ENCODE measurements around the gene NPLOC4.

Gene NPLOC4

DNA sequence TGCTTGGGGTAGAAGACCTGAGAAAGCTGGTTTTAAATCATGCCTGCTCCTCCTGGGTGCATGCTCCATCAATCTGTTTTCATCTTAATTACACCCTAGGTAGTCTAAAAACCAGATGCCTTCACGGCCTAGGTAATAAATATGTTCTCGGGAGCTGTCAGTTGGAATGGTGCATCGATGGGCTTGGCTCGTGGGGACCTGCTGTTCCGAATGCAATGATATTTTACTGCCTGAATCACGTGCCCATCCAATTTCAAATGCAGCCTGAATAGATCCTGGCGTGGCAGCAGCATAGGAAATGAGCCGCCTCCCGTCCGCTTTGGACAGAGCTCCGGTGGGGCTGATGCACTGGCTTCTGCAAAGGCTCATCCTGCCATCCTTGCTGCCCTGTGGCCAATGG is 65.9 kb downstream of the NPLOC4 start:
- H3K27ac ChIP-seq (replicated peaks) = no peak overlapping the region
- no peak for DNase-seq (ENCODE audit: low read depth in 1 of 2, low spot score in 1 of 2)
- H3K27me3 ChIP-seq (ENCODE audit: insufficient read depth, poor library complexity, severe bottlenecking) = no peaks in the 10 kb centered on the region
- TF ChIP-seq, protein P1, sequence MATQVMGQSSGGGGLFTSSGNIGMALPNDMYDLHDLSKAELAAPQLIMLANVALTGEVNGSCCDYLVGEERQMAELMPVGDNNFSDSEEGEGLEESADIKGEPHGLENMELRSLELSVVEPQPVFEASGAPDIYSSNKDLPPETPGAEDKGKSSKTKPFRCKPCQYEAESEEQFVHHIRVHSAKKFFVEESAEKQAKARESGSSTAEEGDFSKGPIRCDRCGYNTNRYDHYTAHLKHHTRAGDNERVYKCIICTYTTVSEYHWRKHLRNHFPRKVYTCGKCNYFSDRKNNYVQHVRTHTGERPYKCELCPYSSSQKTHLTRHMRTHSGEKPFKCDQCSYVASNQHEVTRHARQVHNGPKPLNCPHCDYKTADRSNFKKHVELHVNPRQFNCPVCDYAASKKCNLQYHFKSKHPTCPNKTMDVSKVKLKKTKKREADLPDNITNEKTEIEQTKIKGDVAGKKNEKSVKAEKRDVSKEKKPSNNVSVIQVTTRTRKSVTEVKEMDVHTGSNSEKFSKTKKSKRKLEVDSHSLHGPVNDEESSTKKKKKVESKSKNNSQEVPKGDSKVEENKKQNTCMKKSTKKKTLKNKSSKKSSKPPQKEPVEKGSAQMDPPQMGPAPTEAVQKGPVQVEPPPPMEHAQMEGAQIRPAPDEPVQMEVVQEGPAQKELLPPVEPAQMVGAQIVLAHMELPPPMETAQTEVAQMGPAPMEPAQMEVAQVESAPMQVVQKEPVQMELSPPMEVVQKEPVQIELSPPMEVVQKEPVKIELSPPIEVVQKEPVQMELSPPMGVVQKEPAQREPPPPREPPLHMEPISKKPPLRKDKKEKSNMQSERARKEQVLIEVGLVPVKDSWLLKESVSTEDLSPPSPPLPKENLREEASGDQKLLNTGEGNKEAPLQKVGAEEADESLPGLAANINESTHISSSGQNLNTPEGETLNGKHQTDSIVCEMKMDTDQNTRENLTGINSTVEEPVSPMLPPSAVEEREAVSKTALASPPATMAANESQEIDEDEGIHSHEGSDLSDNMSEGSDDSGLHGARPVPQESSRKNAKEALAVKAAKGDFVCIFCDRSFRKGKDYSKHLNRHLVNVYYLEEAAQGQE (IDR thresholded peaks at IDR 0.05; ENCODE audit: insufficient replicate concordance, low read depth) = no peak
- TF ChIP-seq SPI1 (IDR thresholded peaks at IDR 0.05; ENCODE audit: borderline replicate concordance, low read depth) (no peak), POLR2AphosphoS5 (IDR thresholded peaks at IDR 0.05; ENCODE audit: low read depth) (no peak), GABPA (IDR thresholded peaks at IDR 0.05; ENCODE audit: low read depth) (no peak)
- TF ChIP-seq, protein P2, sequence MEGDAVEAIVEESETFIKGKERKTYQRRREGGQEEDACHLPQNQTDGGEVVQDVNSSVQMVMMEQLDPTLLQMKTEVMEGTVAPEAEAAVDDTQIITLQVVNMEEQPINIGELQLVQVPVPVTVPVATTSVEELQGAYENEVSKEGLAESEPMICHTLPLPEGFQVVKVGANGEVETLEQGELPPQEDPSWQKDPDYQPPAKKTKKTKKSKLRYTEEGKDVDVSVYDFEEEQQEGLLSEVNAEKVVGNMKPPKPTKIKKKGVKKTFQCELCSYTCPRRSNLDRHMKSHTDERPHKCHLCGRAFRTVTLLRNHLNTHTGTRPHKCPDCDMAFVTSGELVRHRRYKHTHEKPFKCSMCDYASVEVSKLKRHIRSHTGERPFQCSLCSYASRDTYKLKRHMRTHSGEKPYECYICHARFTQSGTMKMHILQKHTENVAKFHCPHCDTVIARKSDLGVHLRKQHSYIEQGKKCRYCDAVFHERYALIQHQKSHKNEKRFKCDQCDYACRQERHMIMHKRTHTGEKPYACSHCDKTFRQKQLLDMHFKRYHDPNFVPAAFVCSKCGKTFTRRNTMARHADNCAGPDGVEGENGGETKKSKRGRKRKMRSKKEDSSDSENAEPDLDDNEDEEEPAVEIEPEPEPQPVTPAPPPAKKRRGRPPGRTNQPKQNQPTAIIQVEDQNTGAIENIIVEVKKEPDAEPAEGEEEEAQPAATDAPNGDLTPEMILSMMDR (IDR thresholded peaks at IDR 0.05; ENCODE audit: insufficient read depth, low read length) = no peak
- no peak overlapping the region for H3K4me3 ChIP-seq (replicated peaks; ENCODE audit: insufficient read depth, low read length)

DNA sequence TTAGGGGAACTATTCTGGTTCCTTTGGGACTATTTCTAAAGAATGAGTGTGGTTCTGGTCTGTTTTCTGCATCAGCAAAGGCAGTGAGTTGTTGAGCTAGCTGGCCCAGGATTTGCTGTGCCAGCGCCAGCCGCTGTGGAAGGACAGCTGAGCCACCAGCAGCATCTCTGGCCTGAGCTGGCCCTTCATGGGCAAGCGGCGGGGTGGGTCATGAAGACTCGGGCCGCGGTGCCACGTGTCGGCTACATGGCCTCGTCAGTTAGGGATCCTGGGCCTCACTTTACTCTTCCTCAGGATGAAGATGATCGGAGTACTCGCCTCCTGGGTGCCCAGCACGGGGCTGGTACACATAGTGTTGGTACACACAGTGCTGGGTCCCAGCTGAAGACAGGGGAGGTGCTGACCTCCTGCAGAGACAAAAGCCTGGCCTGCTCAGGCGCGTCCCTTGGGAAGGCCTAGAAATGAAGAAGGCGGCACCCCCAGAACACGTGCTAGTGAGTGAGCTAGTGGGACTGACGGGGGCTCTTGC is 66.9 kb downstream of the NPLOC4 start:
- Histone ChIP-seq H3K27ac (replicated peaks) (no peak overlapping the region), H3K27me3 (ENCODE audit: insufficient read depth, poor library complexity, severe bottlenecking) (no peaks in the 10 kb centered on the region), H3K4me3 (replicated peaks; ENCODE audit: insufficient read depth, low read length) (no peak overlapping the region)
- TF ChIP-seq GABPA (IDR thresholded peaks at IDR 0.05; ENCODE audit: low read depth) (no peak), SPI1 (IDR thresholded peaks at IDR 0.05; ENCODE audit: borderline replicate concordance, low read depth) (no peak), POLR2AphosphoS5 (IDR thresholded peaks at IDR 0.05; ENCODE audit: low read depth) (no peak)
- TF ChIP-seq, protein P2 (IDR thresholded peaks at IDR 0.05; ENCODE audit: insufficient read depth, low read length) = no peak
- TF ChIP-seq, protein P1 (IDR thresholded peaks at IDR 0.05; ENCODE audit: insufficient replicate concordance, low read depth) = no peak
- DNase-seq (ENCODE audit: low read depth in 1 of 2, low spot score in 1 of 2) = no peak

DNA sequence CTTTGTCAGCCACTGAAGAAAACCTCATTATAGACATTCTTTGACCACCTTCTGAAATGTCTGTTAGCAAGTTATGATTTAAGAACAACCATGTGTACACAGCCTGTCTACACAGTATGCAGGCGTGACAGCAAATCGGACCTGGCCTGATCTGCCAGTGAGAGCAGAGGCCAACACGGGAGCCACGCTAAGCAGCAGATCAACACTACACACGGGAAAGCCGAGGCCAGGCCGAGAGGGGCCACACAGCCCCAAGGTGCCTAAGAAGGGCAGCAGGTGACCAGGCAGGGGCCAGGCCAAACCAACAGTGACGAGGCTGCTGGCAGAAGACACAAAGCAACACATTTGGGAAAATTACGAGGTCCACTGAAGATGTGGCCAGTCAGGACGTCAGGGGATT is 68.5 kb downstream of the NPLOC4 start:
- DNase-seq (ENCODE audit: low read depth in 1 of 2, low spot score in 1 of 2) = no peak
- TF ChIP-seq GABPA (IDR thresholded peaks at IDR 0.05; ENCODE audit: low read depth) = no peak
- no peak for TF ChIP-seq POLR2AphosphoS5 (IDR thresholded peaks at IDR 0.05; ENCODE audit: low read depth)
- no peak for TF ChIP-seq SPI1 (IDR thresholded peaks at IDR 0.05; ENCODE audit: borderline replicate concordance, low read depth)
- TF ChIP-seq, protein P1 (IDR thresholded peaks at IDR 0.05; ENCODE audit: insufficient replicate concordance, low read depth) = no peak
- TF ChIP-seq, protein P2 (IDR thresholded peaks at IDR 0.05; ENCODE audit: insufficient read depth, low read length) = no peak
- no peak overlapping the region for H3K27ac ChIP-seq (replicated peaks)
- H3K4me3 ChIP-seq (replicated peaks; ENCODE audit: insufficient read depth, low read length) = no peak overlapping the region
- H3K27me3 ChIP-seq (ENCODE audit: insufficient read depth, poor library complexity, severe bottlenecking) = no peaks in the 10 kb centered on the region

All from HL-60 (cell line).